Naive thymus-derived CD4-positive, alpha-beta T cell (primary cell): Measurements from ENCODE around the gene GATA1. TPM values are rescaled to one million over a fixed set of nuclear protein-coding genes. Genes with fewer than 3 reads are reported as not detected.

ENCODE experiments used
- ATAC-seq: fragments of 150-1000 bp; cut with Tn5 transposase; 2 replicates; pipeline ENCODE4 v1.10.0; 2021; ENCODE audit warnings: mild to moderate bottlenecking, moderate library complexity
- CTCF ChIA-PET: fragments of 350-600 bp; sonication (Branson Sonifier 250); formaldehyde crosslinking; loops from one replicate; lab custom pipeline; 2021; ENCODE audit warnings: antibody characterized with exemption; lab: Charles Lee
- POLR2A ChIA-PET: fragments of 350-600 bp; sonication (Branson Sonifier 250); formaldehyde crosslinking; loops from one replicate; lab custom pipeline; 2021; ENCODE audit warnings: antibody characterized with exemption, inconsistent platforms; lab: Charles Lee
- DNase-seq, 9 donors: peaks; one replicate each; pipeline versions ENCODE4 v3.0.0 to v3.0.0-alpha.2; 2020 to 2022; ENCODE audit warnings: mixed read lengths in 1 of 9
- H3K27ac ChIP-seq: one replicate; pipeline ENCODE4 v1.7.0; 2013; ENCODE audit warnings: mild to moderate bottlenecking, low read depth, low read length, moderate library complexity
- H3K27me3 ChIP-seq, 2 donors: one replicate each; pipeline ENCODE4 v1.7.0; 2013; ENCODE audit warnings: low read length in 2 of 2, mild to moderate bottlenecking in 2 of 2, moderate library complexity in 2 of 2; ENCODE audit not compliant: control insufficient read depth in 2 of 2, insufficient read depth in 2 of 2
- H3K36me3 ChIP-seq, 3 experiments: 1 replicate in 2 of 3; 2 replicates in 1 of 3; pipeline ENCODE4 v1.7.0; 2013; ENCODE audit warnings: low read length in 3 of 3, mild to moderate bottlenecking in 3 of 3, moderate library complexity in 1 of 3; ENCODE audit not compliant: insufficient read depth in 3 of 3, control insufficient read depth in 2 of 3
- H3K4me1 ChIP-seq, 2 donors: one replicate each; pipeline ENCODE4 v1.7.0; 2013; ENCODE audit warnings: low read length in 2 of 2, mild to moderate bottlenecking in 2 of 2, moderate library complexity in 1 of 2; ENCODE audit not compliant: control insufficient read depth in 2 of 2, insufficient read depth in 2 of 2
- H3K4me3 ChIP-seq: 2 replicates; pipeline ENCODE4 v1.7.0; 2013; ENCODE audit warnings: mild to moderate bottlenecking, low read length
- H3K9me3 ChIP-seq, 3 experiments: 1 replicate in 2 of 3; 2 replicates in 1 of 3; pipeline ENCODE4 v1.7.0; 2013; ENCODE audit warnings: low read length in 3 of 3; ENCODE audit not compliant: control insufficient read depth in 2 of 3
- H3K27ac Mint-ChIP-seq, 9 donors: one replicate each; pipeline ENCODE4 v1.8.0; 2020 to 2022; ENCODE audit warnings: mixed read lengths in 9 of 9, mild to moderate bottlenecking in 8 of 9, moderate library complexity in 5 of 9, inconsistent platforms in 2 of 9
- H3K27me3 Mint-ChIP-seq, 5 donors: one replicate each; pipeline ENCODE4 v1.8.0; 2021 to 2022; ENCODE audit warnings: mixed read lengths in 5 of 5, mild to moderate bottlenecking in 1 of 5
- H3K36me3 Mint-ChIP-seq, 5 donors: one replicate each; pipeline ENCODE4 v1.8.0; 2020 to 2022; ENCODE audit warnings: mixed read lengths in 5 of 5, mild to moderate bottlenecking in 3 of 5, inconsistent platforms in 1 of 5
- H3K4me1 Mint-ChIP-seq, 7 donors: one replicate each; pipeline ENCODE4 v1.8.0; 2020 to 2022; ENCODE audit warnings: mixed read lengths in 7 of 7, mild to moderate bottlenecking in 3 of 7, inconsistent platforms in 1 of 7
- H3K4me3 Mint-ChIP-seq, 10 donors: one replicate each; pipeline ENCODE4 v1.8.0; 2020 to 2022; ENCODE audit warnings: mild to moderate bottlenecking in 10 of 10, mixed read lengths in 10 of 10, moderate library complexity in 6 of 10, inconsistent platforms in 2 of 10
- H3K9me3 Mint-ChIP-seq, 11 donors: one replicate each; pipeline ENCODE4 v1.8.0; 2020 to 2022; ENCODE audit warnings: mixed read lengths in 11 of 11, mild to moderate bottlenecking in 4 of 11, inconsistent platforms in 1 of 11, moderate library complexity in 1 of 11
- intact Hi-C, 2 donors: fragments of 100-400 bp; cut with micrococcal nuclease; formaldehyde crosslinking; loops; one replicate each; pipeline ENCODE4 v1.15.1; 2023
- polyA plus RNA-seq, 2 donors: library from polyadenylated mRNA; unstranded; fragments of 300-500 nt; fragmentation: Illumina TruSeq; gene quantifications; one replicate each; pipeline ENCODE4 v1.2.3, GENCODE V29; 2021
- total RNA-seq, 6 experiments: library from RNA in 5 of 6; stranded (reverse) in 5 of 6; gene quantifications; 1 replicate in 5 of 6; 2 replicates in 1 of 6; pipeline ENCODE4 v1.2.3 and lab custom pipeline; 2021 to 2026

The GATA1 gene
- total and polyA plus RNA-seq, 7 experiments from 2014 or later, result 0.45 to 1.2 TPM; not detected in 5

- no peak for DNase-seq
- Histone ChIP-seq H3K27ac (no peak overlapping the region), H3K9me3 (no peaks in the 10 kb centered on the region), H3K4me3 (no peak overlapping the region), H3K36me3 (no peaks in the 10 kb centered on the region), H3K27me3 (no peaks in the 10 kb centered on the region), H3K4me1 (no peaks in the 10 kb centered on the region)
- intact Hi-C loops, result no loop called here
- ChIA-PET CTCF (no interaction called here), POLR2A (no interaction called here)
- H3K4me3 Mint-ChIP-seq, result no peak overlapping the region
- peaks cover 0 to 3% (median 0%) of the 10 kb centered on the region in 11 donors for H3K9me3 Mint-ChIP-seq
- no peak for ATAC-seq
- no peak overlapping the region for H3K27ac Mint-ChIP-seq
- H3K36me3 Mint-ChIP-seq, result no peaks in the 10 kb centered on the region
- H3K4me1 Mint-ChIP-seq, result peaks cover 0 to 17% (median 12%) of the 10 kb centered on the region in 7 donors
- peaks cover 0 to 19% (median 0%) of the 10 kb centered on the region in 5 donors for H3K27me3 Mint-ChIP-seq
These were observed 575 bp downstream of the GATA1 start for GRCh38 chrX:48786825-48787504.

- peak overlapping the region in 4 of 9 donors; percentile 16 to 56 (median 36) for H3K27ac Mint-ChIP-seq
- intact Hi-C loops, result no loop called here
- ATAC-seq (no peak), DNase-seq (no peak)
- POLR2A ChIA-PET, result no interaction called here
- no peaks in the 10 kb centered on the region for H3K36me3 Mint-ChIP-seq
- no peaks in the 10 kb centered on the region for H3K9me3 ChIP-seq
- no peak overlapping the region for H3K4me3 ChIP-seq
- H3K27ac ChIP-seq, result no peak overlapping the region
- no peaks in the 10 kb centered on the region for H3K4me1 ChIP-seq
- CTCF ChIA-PET, result no interaction called here
- peaks cover 0 to 17% (median 12%) of the 10 kb centered on the region in 7 donors for H3K4me1 Mint-ChIP-seq
- no peaks in the 10 kb centered on the region for H3K27me3 ChIP-seq
- peaks cover 0 to 3% (median 0%) of the 10 kb centered on the region in 11 donors for H3K9me3 Mint-ChIP-seq
- H3K27me3 Mint-ChIP-seq, result peaks cover 0 to 19% (median 0%) of the 10 kb centered on the region in 5 donors
- H3K36me3 ChIP-seq, result no peaks in the 10 kb centered on the region
- H3K4me3 Mint-ChIP-seq, result no peak overlapping the region
These were observed 1.4 kb downstream of the GATA1 start for GRCh38 chrX:48787505-48788443.

- Histone ChIP-seq H3K27ac (no peak overlapping the region), H3K9me3 (no peaks in the 10 kb centered on the region), H3K36me3 (no peaks in the 10 kb centered on the region), H3K27me3 (no peaks in the 10 kb centered on the region), H3K4me1 (no peaks in the 10 kb centered on the region), H3K4me3 (no peak overlapping the region)
- ChIA-PET CTCF (no interaction called here), POLR2A (no interaction called here)
- Mint-ChIP-seq H3K36me3 (no peaks in the 10 kb centered on the region), H3K4me3 (peak overlapping the region in 1 of 10 donors; percentile 38), H3K27me3 (peaks cover 0 to 19% (median 0%) of the 10 kb centered on the region in 5 donors), H3K4me1 (peaks cover 0 to 17% (median 12%) of the 10 kb centered on the region in 7 donors), H3K9me3 (peaks cover 0 to 3% (median 0%) of the 10 kb centered on the region in 11 donors), H3K27ac (peak overlapping the region in 3 of 9 donors; percentile 32 to 63 (median 38))
- intact Hi-C loops, result no loop called here
- no peak for DNase-seq
- ATAC-seq, result peak; percentile 72
These were observed 3.2 kb downstream of the GATA1 start for GRCh38 chrX:48789366-48790220.

- ATAC-seq (no peak), DNase-seq (no peak)
- POLR2A ChIA-PET, result no interaction called here
- intact Hi-C loops, result no loop called here
- no peaks in the 10 kb centered on the region for H3K36me3 Mint-ChIP-seq
- no peaks in the 10 kb centered on the region for H3K36me3 ChIP-seq
- no peak overlapping the region for H3K27ac ChIP-seq
- no peaks in the 10 kb centered on the region for H3K9me3 ChIP-seq
- H3K27ac Mint-ChIP-seq, result no peak overlapping the region
- H3K4me1 Mint-ChIP-seq, result peaks cover 0 to 17% (median 12%) of the 10 kb centered on the region in 7 donors
- peaks cover 0 to 19% (median 0%) of the 10 kb centered on the region in 5 donors for H3K27me3 Mint-ChIP-seq
- H3K27me3 ChIP-seq, result no peaks in the 10 kb centered on the region
- H3K4me3 Mint-ChIP-seq, result peak overlapping the region in 1 of 10 donors; percentile 45
- no peaks in the 10 kb centered on the region for H3K4me1 ChIP-seq
- H3K4me3 ChIP-seq, result no peak overlapping the region
- CTCF ChIA-PET, result no interaction called here
- H3K9me3 Mint-ChIP-seq, result peaks cover 0 to 3% (median 0%) of the 10 kb centered on the region in 11 donors
These were observed 4.1 kb downstream of the GATA1 start for GRCh38 chrX:48790477-48790876.

- H3K4me1 Mint-ChIP-seq, result peaks cover 0 to 17% (median 12%) of the 10 kb centered on the region in 7 donors
- no peak overlapping the region for H3K27ac Mint-ChIP-seq
- no peaks in the 10 kb centered on the region for H3K9me3 ChIP-seq
- H3K4me1 ChIP-seq, result no peaks in the 10 kb centered on the region
- POLR2A ChIA-PET, result interaction anchor here (1.5 kb wide), 1 partner anchor 10 kb away, joined by 4 read pairs; the partner anchor contains the start of gene HDAC6
- CTCF ChIA-PET, result no interaction called here
- intact Hi-C loops, result no loop called here
- peaks cover 0 to 19% (median 0%) of the 10 kb centered on the region in 5 donors for H3K27me3 Mint-ChIP-seq
- H3K9me3 Mint-ChIP-seq, result peaks cover 0 to 3% (median 0%) of the 10 kb centered on the region in 11 donors
- no peak overlapping the region for H3K4me3 ChIP-seq
- DNase-seq (no peak), ATAC-seq (no peak)
- no peaks in the 10 kb centered on the region for H3K27me3 ChIP-seq
- H3K4me3 Mint-ChIP-seq, result no peak overlapping the region
- H3K36me3 Mint-ChIP-seq, result no peaks in the 10 kb centered on the region
- H3K27ac ChIP-seq, result no peak overlapping the region
- H3K36me3 ChIP-seq, result no peaks in the 10 kb centered on the region
These were observed 4.9 kb downstream of the GATA1 start for GRCh38 chrX:48791063-48791820.
